ENCODE measurements around the gene NRG3. TPM values are rescaled to one million over a fixed set of nuclear protein-coding genes. Genes with fewer than 3 reads are reported as not detected.

The NRG3 gene
- total RNA-seq, 4 donors from 2014 or later, result under 0.01 to 0.65 (median 0.17) TPM

- intact Hi-C loops (cut with DNase I), result no loop called here
- TF ChIP-seq CTCF (IDR thresholded peaks at IDR 0.05) (no peak), POLR2AphosphoS5 (IDR thresholded peaks at IDR 0.05) (no peak), EP300 (IDR thresholded peaks at IDR 0.05) (no peak), POLR2A (IDR thresholded peaks at IDR 0.05; ENCODE audit: low read depth) (no peak)
- Histone ChIP-seq H3K36me3 (no peaks in the 10 kb centered on the region), H3K27ac (replicated peaks in 1 of 4) (no peak overlapping the region), H3K27me3 (no peaks in the 10 kb centered on the region), H3K4me1 (no peaks in the 10 kb centered on the region), H3K9me3 (no peaks in the 10 kb centered on the region), H3K4me3 (no peak overlapping the region)
- DNase-seq (ENCODE audit: extremely low spot score), result no peak
- 34% methylated on average over 3 of the region's 3 CpGs for WGBS
These were observed 443.5 kb downstream of the NRG3 start for GRCh38 chr10:82318534-82318933.

DNA sequence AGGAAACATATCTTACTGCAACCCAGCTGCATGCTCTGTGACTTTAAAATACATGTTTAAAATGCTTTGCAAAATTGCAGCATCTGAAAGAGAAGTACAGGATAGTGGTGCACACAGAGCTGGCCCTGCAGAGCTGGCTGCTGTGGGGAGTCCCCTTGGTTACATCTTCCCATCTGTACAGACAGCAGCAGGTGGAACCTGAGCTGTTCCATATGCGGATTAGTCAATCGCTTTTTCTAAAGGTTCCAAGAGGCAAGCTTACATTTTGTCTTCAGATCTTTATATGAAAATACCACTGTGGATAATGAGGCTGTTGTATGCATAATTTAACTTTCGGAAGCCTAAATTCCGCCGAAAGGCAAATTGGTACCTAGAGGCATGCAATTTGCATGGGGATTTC, 444.1 kb downstream of the NRG3 start:
- no peaks in the 10 kb centered on the region for H3K4me1 ChIP-seq
- H3K9me3 ChIP-seq, result no peaks in the 10 kb centered on the region
- DNase-seq (ENCODE audit: extremely low spot score), result no peak
- 79% methylated on average over 5 of the region's 5 CpGs for WGBS
- no peak overlapping the region for H3K27ac ChIP-seq (replicated peaks in 1 of 4)
- H3K27me3 ChIP-seq, result no peaks in the 10 kb centered on the region
- TF ChIP-seq EP300 (IDR thresholded peaks at IDR 0.05) (no peak), CTCF (IDR thresholded peaks at IDR 0.05) (no peak), POLR2A (IDR thresholded peaks at IDR 0.05; ENCODE audit: low read depth) (no peak), POLR2AphosphoS5 (IDR thresholded peaks at IDR 0.05) (no peak)
- no peak overlapping the region for H3K4me3 ChIP-seq
- no peaks in the 10 kb centered on the region for H3K36me3 ChIP-seq
- intact Hi-C loops (cut with DNase I), result no loop called here

- H3K4me1 ChIP-seq, result no peaks in the 10 kb centered on the region
- no peak overlapping the region for H3K27ac ChIP-seq (replicated peaks in 1 of 4)
- no peaks in the 10 kb centered on the region for H3K27me3 ChIP-seq
- TF ChIP-seq EP300 (IDR thresholded peaks at IDR 0.05) (no peak), POLR2A (IDR thresholded peaks at IDR 0.05; ENCODE audit: low read depth) (no peak), CTCF (IDR thresholded peaks at IDR 0.05) (no peak), POLR2AphosphoS5 (IDR thresholded peaks at IDR 0.05) (no peak)
- H3K36me3 ChIP-seq, result no peaks in the 10 kb centered on the region
- intact Hi-C loops (cut with DNase I), result no loop called here
- H3K9me3 ChIP-seq, result no peaks in the 10 kb centered on the region
- H3K4me3 ChIP-seq, result no peak overlapping the region
- no peak for DNase-seq (ENCODE audit: extremely low spot score)
- 25% methylated on average over 1 of the region's 1 CpG for WGBS
These were observed 444.6 kb downstream of the NRG3 start for GRCh38 chr10:82319562-82319961.

DNA sequence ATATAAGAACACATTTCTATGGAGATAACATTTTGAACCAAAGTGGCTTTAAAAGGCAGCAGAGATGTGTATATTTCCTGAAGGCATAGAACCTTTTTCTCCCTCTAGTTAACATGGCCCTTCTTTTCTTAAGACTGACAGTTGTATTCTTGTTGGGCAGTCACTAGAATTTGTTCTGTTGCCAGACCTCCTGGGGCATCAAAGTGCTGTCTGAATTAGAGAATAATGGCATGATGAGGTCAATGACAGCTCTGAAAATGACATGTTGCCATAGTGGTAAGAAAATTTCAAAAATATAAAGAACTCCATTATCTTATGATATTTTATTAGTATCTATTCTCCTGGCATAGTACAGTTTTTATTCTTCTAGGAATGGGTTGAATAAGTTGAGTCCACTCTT, 446.7 kb downstream of the NRG3 start:
- TF ChIP-seq EP300 (IDR thresholded peaks at IDR 0.05) (no peak), POLR2A (IDR thresholded peaks at IDR 0.05; ENCODE audit: low read depth) (no peak), POLR2AphosphoS5 (IDR thresholded peaks at IDR 0.05) (no peak), CTCF (IDR thresholded peaks at IDR 0.05) (no peak)
- Histone ChIP-seq H3K4me3 (no peak overlapping the region), H3K27ac (replicated peaks in 1 of 4) (no peak overlapping the region), H3K36me3 (no peaks in the 10 kb centered on the region), H3K9me3 (no peaks in the 10 kb centered on the region), H3K27me3 (no peaks in the 10 kb centered on the region), H3K4me1 (no peaks in the 10 kb centered on the region)
- no peak for DNase-seq (ENCODE audit: extremely low spot score)
- intact Hi-C loops (cut with DNase I), result no loop called here

- Histone ChIP-seq H3K27me3 (no peaks in the 10 kb centered on the region), H3K9me3 (no peaks in the 10 kb centered on the region), H3K36me3 (no peaks in the 10 kb centered on the region), H3K27ac (replicated peaks in 1 of 4) (no peak overlapping the region), H3K4me3 (no peak overlapping the region), H3K4me1 (no peaks in the 10 kb centered on the region)
- DNase-seq (ENCODE audit: extremely low spot score), result no peak
- intact Hi-C loops (cut with DNase I), result no loop called here
- WGBS, result 73% methylated on average over 2 of the region's 2 CpGs
- TF ChIP-seq POLR2A (IDR thresholded peaks at IDR 0.05; ENCODE audit: low read depth) (no peak), EP300 (IDR thresholded peaks at IDR 0.05) (no peak), CTCF (IDR thresholded peaks at IDR 0.05) (no peak), POLR2AphosphoS5 (IDR thresholded peaks at IDR 0.05) (no peak)
These were observed 456.7 kb downstream of the NRG3 start for GRCh38 chr10:82331716-82332115.

Data from esophagus muscularis mucosa (tissue), 4 donors.